ENCODE data around the gene RNF123. TPM values are rescaled to one million over a fixed set of nuclear protein-coding genes. Genes with fewer than 3 reads are reported as not detected.

Gene RNF123
- 10 to 100 TPM; 18.4 to 28.7 TPM for total RNA-seq

DNA sequence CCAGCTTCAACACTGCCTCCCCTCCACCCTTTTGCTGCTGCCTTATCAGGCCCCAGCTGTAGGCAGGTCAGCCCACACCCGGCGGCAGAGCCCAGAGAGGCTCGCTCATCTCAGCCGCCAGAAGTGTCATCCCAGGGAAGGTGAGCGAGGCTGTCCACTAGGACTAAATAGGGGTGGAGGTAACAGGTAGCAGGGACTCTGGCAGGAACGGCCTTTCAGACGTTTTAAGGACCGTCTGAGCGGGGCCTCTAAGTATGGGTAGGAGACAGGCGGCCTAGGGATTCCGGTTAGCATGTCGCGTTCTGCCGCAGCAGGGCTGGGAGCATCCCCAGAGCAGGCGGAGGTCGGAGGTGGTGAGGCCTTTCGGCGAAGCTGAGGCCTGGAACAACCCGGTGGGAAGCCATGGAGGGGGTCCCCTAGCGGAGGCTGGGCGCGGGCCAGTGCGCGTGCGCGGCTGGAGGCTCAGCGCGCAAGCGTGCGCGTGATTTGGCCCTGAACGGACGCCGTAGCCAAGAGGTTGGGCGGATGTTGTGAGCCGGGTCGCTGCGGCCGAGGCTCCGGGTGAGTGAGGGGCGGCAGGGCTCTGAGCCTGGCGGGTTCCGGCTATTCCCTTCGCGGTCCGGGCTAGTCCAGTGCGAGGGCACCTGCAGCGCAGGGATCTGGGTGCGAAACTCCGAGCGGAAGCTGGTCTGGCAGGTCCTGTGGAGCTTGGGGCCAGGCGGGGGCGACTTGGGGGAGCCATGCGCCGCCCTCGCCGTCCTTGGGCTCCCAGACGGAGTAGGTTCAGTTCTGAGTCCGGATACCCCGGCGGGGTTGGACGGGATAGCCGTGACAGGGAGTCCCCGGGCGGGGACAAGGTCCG, at the start of gene RNF123, which contains the start of gene MST1:
Gene RNF123 (plus strand): TSS at position 512 of the 862 bp plus-strand sequence. CDS start 1,609 bp downstream, outside the sequence.
Gene MST1 (minus strand): TSS at position 429 of the 862 bp plus-strand sequence. CDS start 783 bp downstream, outside the sequence.
- 0 to 3% methylated on average over 18 to 45 of the region's 66 CpGs for WGBS, 2 donors
- H3K4me1 ChIP-seq = peaks cover 36% of the 10 kb centered on the region
- intact Hi-C loops (cut with DNase I) = no loop called here

GRCh38 chr3:49641292-49641691, 48.1 kb upstream of the RNF123 start:
- H3K4me3 ChIP-seq = no peak overlapping the region
- H3K9me3 ChIP-seq = no peaks in the 10 kb centered on the region
- no peaks in the 10 kb centered on the region for H3K36me3 ChIP-seq (replicated peaks in 1 of 2; ENCODE audit: insufficient read depth in 1 of 2, low read depth in 2 of 2)
- intact Hi-C loops (cut with DNase I) = no loop called here
- TF ChIP-seq CTCF (IDR thresholded peaks at IDR 0.05) (no peak), POLR2A (IDR thresholded peaks at IDR 0.05) (no peak)
- H3K4me1 ChIP-seq = no peaks in the 10 kb centered on the region
- ATAC-seq = no peak
- DNase-seq = no peak
- H3K27ac ChIP-seq = no peak overlapping the region
- 65 to 66% methylated on average over 7 of the region's 7 CpGs for WGBS, 2 donors
- no peaks in the 10 kb centered on the region for H3K27me3 ChIP-seq

More for the DNA sequence above, at the start of gene RNF123, which contains the start of gene MST1:
- ATAC-seq (peak; percentile 76), DNase-seq (peak; percentile 87 to 90 (median 90))
- H3K9me3 ChIP-seq = no peaks in the 10 kb centered on the region
- TF ChIP-seq CTCF (IDR thresholded peaks at IDR 0.05) = peak in 4 of 7 experiments; percentile 28 to 42 (median 30)
- TF ChIP-seq POLR2A (IDR thresholded peaks at IDR 0.05) = peak in 2 of 3 donors; percentile 37 to 58
- peak within 1 kb of the TSS; percentile 94 to 96 for H3K4me3 ChIP-seq
- no peaks in the 10 kb centered on the region for H3K36me3 ChIP-seq (replicated peaks in 1 of 2; ENCODE audit: insufficient read depth in 1 of 2, low read depth in 2 of 2)
- H3K27me3 ChIP-seq = no peaks in the 10 kb centered on the region
- peak within 1 kb of the TSS; percentile 63 to 90 (median 80) for H3K27ac ChIP-seq

GRCh38 chr3:49641921-49642707, 47.2 kb upstream of the RNF123 start:
- intact Hi-C loops (cut with DNase I) = no loop called here
- H3K4me3 ChIP-seq = no peak overlapping the region
- H3K9me3 ChIP-seq = no peaks in the 10 kb centered on the region
- H3K4me1 ChIP-seq = no peaks in the 10 kb centered on the region
- DNase-seq = no peak
- TF ChIP-seq POLR2A (IDR thresholded peaks at IDR 0.05) (no peak), CTCF (IDR thresholded peaks at IDR 0.05) (no peak)
- 95 to 96% methylated on average over 3 to 14 of the region's 14 CpGs for WGBS, 2 donors
- no peaks in the 10 kb centered on the region for H3K27me3 ChIP-seq
- ATAC-seq = no peak
- H3K27ac ChIP-seq = no peak overlapping the region
- H3K36me3 ChIP-seq (replicated peaks in 1 of 2; ENCODE audit: insufficient read depth in 1 of 2, low read depth in 2 of 2) = no peaks in the 10 kb centered on the region

DNA sequence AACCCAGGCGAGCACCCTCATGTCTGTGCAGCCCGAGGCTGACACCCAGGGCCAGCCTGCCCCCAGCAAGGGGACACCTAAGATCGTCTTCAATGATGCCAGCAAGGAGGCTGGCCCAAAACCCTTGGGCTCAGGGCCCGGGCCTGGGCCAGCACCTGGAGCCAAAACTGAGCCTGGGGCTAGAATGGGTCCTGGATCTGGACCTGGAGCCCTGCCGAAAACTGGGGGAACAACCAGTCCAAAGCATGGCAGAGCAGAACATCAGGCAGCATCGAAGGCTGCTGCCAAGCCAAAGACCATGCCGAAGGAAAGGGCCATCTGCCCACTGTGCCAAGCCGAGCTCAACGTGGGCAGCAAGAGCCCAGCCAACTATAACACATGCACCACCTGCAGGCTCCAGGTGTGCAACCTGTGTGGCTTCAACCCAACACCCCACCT, 46.6 kb upstream of the RNF123 start:
- intact Hi-C loops (cut with DNase I) = no loop called here
- no peaks in the 10 kb centered on the region for H3K9me3 ChIP-seq
- H3K4me3 ChIP-seq = no peak overlapping the region
- TF ChIP-seq CTCF (IDR thresholded peaks at IDR 0.05) = no peak
- no peak for TF ChIP-seq POLR2A (IDR thresholded peaks at IDR 0.05)
- H3K4me1 ChIP-seq = peaks cover 5% of the 10 kb centered on the region
- no peaks in the 10 kb centered on the region for H3K36me3 ChIP-seq (replicated peaks in 1 of 2; ENCODE audit: insufficient read depth in 1 of 2, low read depth in 2 of 2)
- DNase-seq (no peak), ATAC-seq (no peak)
- 88% methylated on average over 5 to 9 of the region's 9 CpGs for WGBS, 2 donors
- H3K27me3 ChIP-seq = no peaks in the 10 kb centered on the region
- no peak overlapping the region for H3K27ac ChIP-seq
